ENCODE measurements around the gene TRIM71. TPM values are rescaled to one million over a fixed set of nuclear protein-coding genes. Genes with fewer than 3 reads are reported as not detected.

Gene TRIM71
- total RNA-seq, 1 donor from 2014 or later, result 3.6 TPM

DNA sequence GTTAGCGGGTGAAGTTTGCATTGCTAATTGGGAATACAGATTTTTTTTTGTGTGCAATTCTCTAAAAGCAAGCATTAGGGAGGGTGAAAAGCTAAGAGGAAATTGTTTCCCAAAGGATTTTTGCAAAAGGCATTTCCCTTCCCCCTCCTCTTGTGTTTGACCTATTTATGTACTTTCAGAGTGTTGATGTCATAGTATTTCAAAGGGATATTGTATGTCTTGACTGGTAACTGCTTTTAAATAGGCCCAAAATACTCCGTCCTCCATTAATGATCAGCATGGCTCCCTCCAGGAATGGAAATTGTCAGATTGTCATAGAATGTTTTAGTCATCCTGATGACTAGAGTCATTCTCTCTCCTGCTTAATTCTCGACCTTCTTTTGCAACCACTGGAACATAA is 32.4 kb downstream of the TRIM71 start:
- no peak for DNase-seq (ENCODE audit: low read depth)
- TF ChIP-seq, protein P1, sequence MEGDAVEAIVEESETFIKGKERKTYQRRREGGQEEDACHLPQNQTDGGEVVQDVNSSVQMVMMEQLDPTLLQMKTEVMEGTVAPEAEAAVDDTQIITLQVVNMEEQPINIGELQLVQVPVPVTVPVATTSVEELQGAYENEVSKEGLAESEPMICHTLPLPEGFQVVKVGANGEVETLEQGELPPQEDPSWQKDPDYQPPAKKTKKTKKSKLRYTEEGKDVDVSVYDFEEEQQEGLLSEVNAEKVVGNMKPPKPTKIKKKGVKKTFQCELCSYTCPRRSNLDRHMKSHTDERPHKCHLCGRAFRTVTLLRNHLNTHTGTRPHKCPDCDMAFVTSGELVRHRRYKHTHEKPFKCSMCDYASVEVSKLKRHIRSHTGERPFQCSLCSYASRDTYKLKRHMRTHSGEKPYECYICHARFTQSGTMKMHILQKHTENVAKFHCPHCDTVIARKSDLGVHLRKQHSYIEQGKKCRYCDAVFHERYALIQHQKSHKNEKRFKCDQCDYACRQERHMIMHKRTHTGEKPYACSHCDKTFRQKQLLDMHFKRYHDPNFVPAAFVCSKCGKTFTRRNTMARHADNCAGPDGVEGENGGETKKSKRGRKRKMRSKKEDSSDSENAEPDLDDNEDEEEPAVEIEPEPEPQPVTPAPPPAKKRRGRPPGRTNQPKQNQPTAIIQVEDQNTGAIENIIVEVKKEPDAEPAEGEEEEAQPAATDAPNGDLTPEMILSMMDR (conservative IDR thresholded peaks at IDR 0.05; ENCODE audit: low read depth, low read length), result no peak
- no peak overlapping the region for H3K4me3 ChIP-seq (ENCODE audit: low read depth, low read length)

DNA sequence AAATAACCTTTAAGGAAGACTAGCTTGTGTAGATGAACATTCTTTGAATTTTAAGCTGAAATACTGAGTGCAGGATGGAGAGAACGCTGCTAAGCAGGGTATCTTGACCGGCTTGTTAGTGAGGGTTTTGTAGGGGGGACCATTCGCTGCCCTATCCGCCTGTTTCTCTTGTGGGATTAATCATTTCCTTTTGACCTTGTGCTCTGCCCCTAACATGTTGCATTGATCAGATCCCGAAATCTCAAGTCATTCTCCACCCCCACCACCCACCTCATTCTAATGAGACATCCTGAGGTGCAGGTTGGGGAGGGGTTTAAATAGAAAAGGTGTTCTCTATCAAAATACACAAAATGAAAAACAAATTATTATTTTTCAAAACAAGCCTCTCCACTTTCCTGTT is 32.8 kb downstream of the TRIM71 start:
- TF ChIP-seq, protein P1 (conservative IDR thresholded peaks at IDR 0.05; ENCODE audit: low read depth, low read length), result no peak
- no peak overlapping the region for H3K4me3 ChIP-seq (ENCODE audit: low read depth, low read length)
- DNase-seq (ENCODE audit: low read depth), result no peak

DNA sequence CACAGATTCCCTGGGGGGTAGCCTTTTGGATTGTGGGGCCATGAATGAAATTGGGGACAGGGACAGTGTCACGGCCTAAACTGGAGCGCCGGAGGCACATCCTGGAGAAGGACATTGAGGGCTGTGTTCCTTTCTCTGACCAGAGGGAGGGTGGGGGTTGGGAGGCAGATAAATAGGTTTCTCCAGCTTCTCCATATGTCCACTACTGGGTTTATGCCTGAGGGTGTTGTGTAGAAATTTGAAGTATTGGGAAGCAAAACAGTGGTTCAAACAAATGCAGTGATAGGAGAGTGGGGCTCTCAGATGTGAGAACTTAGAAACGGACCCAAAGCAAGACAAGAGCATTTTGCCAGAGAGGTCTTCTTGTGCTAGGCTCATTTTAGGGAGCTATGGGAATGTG is 34.3 kb downstream of the TRIM71 start:
- TF ChIP-seq, protein P1 (conservative IDR thresholded peaks at IDR 0.05; ENCODE audit: low read depth, low read length), result no peak
- H3K4me3 ChIP-seq (ENCODE audit: low read depth, low read length), result no peak overlapping the region
- DNase-seq (ENCODE audit: low read depth), result no peak

DNA sequence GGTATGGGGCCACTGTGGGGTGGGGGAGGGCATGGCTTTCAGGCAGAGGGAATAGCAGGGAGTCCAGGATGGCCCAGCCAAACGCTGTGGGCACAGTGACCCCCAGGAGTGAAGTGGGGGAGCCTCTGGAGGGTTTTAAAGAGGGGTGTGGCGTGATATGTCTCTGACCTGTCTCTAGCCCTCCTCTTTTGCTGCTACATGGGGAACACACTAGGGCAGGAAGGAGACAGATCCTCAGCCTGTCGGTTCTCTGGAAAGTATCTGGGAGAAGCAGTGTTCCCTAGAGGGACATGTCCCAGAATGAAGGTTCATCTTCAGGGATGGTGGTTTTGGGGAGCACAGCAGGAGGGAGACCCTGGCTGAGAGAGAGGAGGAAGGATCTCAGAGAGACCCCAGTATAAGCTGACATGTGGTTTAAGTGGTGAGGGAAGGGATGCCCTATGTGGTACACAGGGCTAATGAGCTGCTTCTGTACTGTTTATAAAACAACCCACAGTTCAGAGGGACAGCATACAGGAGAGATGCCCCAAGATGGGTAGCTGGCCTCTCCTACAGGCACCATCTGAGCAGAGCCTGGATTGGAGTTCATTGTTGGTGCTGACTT is 37.7 kb downstream of the TRIM71 start:
- TF ChIP-seq, protein P1 (conservative IDR thresholded peaks at IDR 0.05; ENCODE audit: low read depth, low read length), result no peak
- no peak overlapping the region for H3K4me3 ChIP-seq (ENCODE audit: low read depth, low read length)
- DNase-seq (ENCODE audit: low read depth), result no peak

GRCh38 chr3:32856355-32856889 is 38.6 kb downstream of the TRIM71 start:
- DNase-seq (ENCODE audit: low read depth), result no peak
- TF ChIP-seq, protein P1 (conservative IDR thresholded peaks at IDR 0.05; ENCODE audit: low read depth, low read length), result no peak
- no peak overlapping the region for H3K4me3 ChIP-seq (ENCODE audit: low read depth, low read length)

DNA sequence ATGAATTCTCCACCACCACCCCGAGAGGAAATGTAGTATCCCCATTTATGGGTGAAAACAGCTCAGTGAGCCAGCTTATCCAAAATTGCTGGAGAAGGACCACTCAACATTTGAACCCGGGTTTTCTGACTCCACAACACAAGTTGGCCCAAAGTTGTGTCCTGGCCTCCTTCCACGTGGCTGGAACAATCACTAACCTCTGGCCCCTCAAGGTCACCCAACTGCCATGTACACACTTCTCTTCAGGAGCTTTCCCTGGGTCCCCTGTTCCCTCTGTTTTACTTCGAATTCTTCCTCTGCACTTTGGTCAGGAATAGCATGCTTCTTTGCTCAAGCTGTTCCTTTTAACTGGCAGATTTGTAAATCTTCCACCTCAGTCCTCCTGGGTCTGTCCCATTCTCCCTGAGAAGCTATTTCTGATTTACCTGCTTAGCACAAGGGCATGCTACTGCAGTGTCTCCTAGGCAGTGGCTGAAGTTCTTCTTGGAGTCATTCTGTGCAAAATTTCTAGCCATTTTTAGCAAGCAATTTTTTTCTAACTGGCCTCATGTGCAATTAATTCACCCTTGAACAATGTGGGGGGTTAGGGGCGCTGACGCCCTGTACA is 39.2 kb downstream of the TRIM71 start:
- TF ChIP-seq, protein P1 (conservative IDR thresholded peaks at IDR 0.05; ENCODE audit: low read depth, low read length), result no peak
- no peak for DNase-seq (ENCODE audit: low read depth)
- H3K4me3 ChIP-seq (ENCODE audit: low read depth, low read length), result no peak overlapping the region

- H3K4me3 ChIP-seq (ENCODE audit: low read depth, low read length), result no peak overlapping the region
- TF ChIP-seq, protein P1 (conservative IDR thresholded peaks at IDR 0.05; ENCODE audit: low read depth, low read length), result no peak
- no peak for DNase-seq (ENCODE audit: low read depth)
These were observed 40.1 kb downstream of the TRIM71 start for GRCh38 chr3:32857921-32858320.
